ENCODE data around the gene ZBTB46. TPM values are rescaled to one million over a fixed set of nuclear protein-coding genes. Genes with fewer than 3 reads are reported as not detected.
A peak's percentile ranks its signal among the peaks of the same experiment; 100 is the strongest.

ZBTB46 gene
- total and polyA plus RNA-seq, 10 donors = 3.6 to 76.5 (median 32.1) TPM

- Histone ChIP-seq H3K9me3 (no peaks in the 10 kb centered on the region), H3K36me3 (peaks cover 0 to 54% (median 7%) of the 10 kb centered on the region in 6 donors), H3K27ac (peak overlapping the region in 1 of 8 donors; percentile 22), H3K4me1 (peaks cover 34 to 85% (median 62%) of the 10 kb centered on the region in 6 donors), H3K4me3 (no peak overlapping the region), H3K27me3 (replicated peaks in 1 of 7) (peaks cover 0 to 7% (median 0%) of the 10 kb centered on the region in 7 donors)
- TF ChIP-seq POLR2A (IDR thresholded peaks at IDR 0.05) (no peak), POLR2AphosphoS5 (IDR thresholded peaks at IDR 0.05) (peak in 1 of 3 donors; percentile 44), CTCF (IDR thresholded peaks at IDR 0.05 in 8 of 11, conservative IDR thresholded peaks at IDR 0.05 in 3 of 11) (no peak)
- intact Hi-C loops (cut with DNase I; ENCODE audit: low total_unique reads) = no loop called here
- WGBS, 5 donors = 90 to 96% (median 96%) methylated on average over 18 to 21 of the region's 21 CpGs
- DNase-seq = peak; percentile 64
Observed at GRCh38 chr20:63693733-63694583, 137.1 kb downstream of the ZBTB46 start.

Small RNA genes lying within 50 kb of the gene (small RNA-seq; reads per million reads assigned to genes)
- gene LIME1 = 0 to 0.62 (median 0.03) reads per million in 4 donors
- 0 reads per million in 4 donors for gene TNFRSF6B

Other genes starting within 250 kb of the ZBTB46 start
- 10 to 100 TPM; 11.1 to 15.0 (median 13.9) TPM for gene GMEB2, start 204.2 kb downstream of the ZBTB46 start, total RNA-seq
- 10 to 100 TPM in 2 of 3 donors, 1 to 10 TPM in 1; 8.6 to 12.9 (median 10.4) TPM for gene GMEB2, start 204.2 kb downstream of the ZBTB46 start, polyA plus RNA-seq
- gene STMN3, start 177.8 kb downstream of the ZBTB46 start, total RNA-seq = 10 to 100 TPM; 16.1 to 57.0 (median 44.0) TPM
- 10 to 100 TPM; 21.2 to 38.9 (median 24.6) TPM for gene STMN3, start 177.8 kb downstream of the ZBTB46 start, polyA plus RNA-seq
- 10 to 100 TPM; 36.4 to 49.8 (median 43.2) TPM for gene RTEL1, start 173.0 kb downstream of the ZBTB46 start, total RNA-seq
- gene RTEL1, start 173.0 kb downstream of the ZBTB46 start, polyA plus RNA-seq = 10 to 100 TPM in 2 of 3 donors, 1 to 10 TPM in 1; 7.3 to 23.1 (median 19.1) TPM
- 100 to 1,000 TPM in 1 of 7 donors, 10 to 100 TPM in 5, 1 to 10 TPM in 1; 8.9 to 104 (median 41.0) TPM for gene TNFRSF6B, start 134.6 kb downstream of the ZBTB46 start, total RNA-seq
- gene TNFRSF6B, start 134.6 kb downstream of the ZBTB46 start, polyA plus RNA-seq = 10 to 100 TPM; 12.3 to 28.1 (median 23.8) TPM
- 10 to 100 TPM; 36.7 to 84.2 (median 60.8) TPM for gene ARFRP1, start 123.3 kb downstream of the ZBTB46 start, total RNA-seq
- 100 to 1,000 TPM in 1 of 3 donors, 10 to 100 TPM in 2; 64.5 to 118 (median 83.8) TPM for gene ARFRP1, start 123.3 kb downstream of the ZBTB46 start, polyA plus RNA-seq
- 10 to 100 TPM; 23.6 to 45.7 (median 38.1) TPM for gene ZGPAT, start 123.2 kb downstream of the ZBTB46 start, total RNA-seq
- gene ZGPAT, start 123.2 kb downstream of the ZBTB46 start, polyA plus RNA-seq = 10 to 100 TPM; 27.6 to 72.8 (median 50.0) TPM
- gene LIME1, start 94.6 kb downstream of the ZBTB46 start, total RNA-seq = 10 to 100 TPM; 24.0 to 93.4 (median 39.0) TPM
- 10 to 100 TPM; 56.2 to 96.6 (median 80.4) TPM for gene LIME1, start 94.6 kb downstream of the ZBTB46 start, polyA plus RNA-seq
- 100 to 1,000 TPM in 1 of 7 donors, 10 to 100 TPM in 6; 39.9 to 107 (median 64.8) TPM for gene SLC2A4RG, start 91.5 kb downstream of the ZBTB46 start, total RNA-seq
- 10 to 100 TPM; 27.5 to 44.0 (median 34.3) TPM for gene SLC2A4RG, start 91.5 kb downstream of the ZBTB46 start, polyA plus RNA-seq
- not detected for gene ABHD16B, start 30.2 kb upstream of the ZBTB46 start, total RNA-seq
- gene ABHD16B, start 30.2 kb upstream of the ZBTB46 start, polyA plus RNA-seq = under 1 TPM; 0.49 to 0.86 (median 0.57) TPM
- 100 to 1,000 TPM in 1 of 7 donors, 10 to 100 TPM in 6; 66.3 to 102 (median 92.1) TPM for gene TPD52L2, start 34.0 kb upstream of the ZBTB46 start, total RNA-seq
- gene TPD52L2, start 34.0 kb upstream of the ZBTB46 start, polyA plus RNA-seq = 10 to 100 TPM; 60.2 to 94.6 (median 63.5) TPM
- gene DNAJC5, start 63.9 kb upstream of the ZBTB46 start, total RNA-seq = 10 to 100 TPM; 47.5 to 83.1 (median 65.4) TPM
- 10 to 100 TPM; 12.7 to 32.3 (median 15.2) TPM for gene DNAJC5, start 63.9 kb upstream of the ZBTB46 start, polyA plus RNA-seq
- 10 to 100 TPM; 34.2 to 52.2 (median 47.1) TPM for gene UCKL1, start 125.2 kb upstream of the ZBTB46 start, total RNA-seq
- 10 to 100 TPM; 36.0 to 68.0 (median 62.7) TPM for gene UCKL1, start 125.2 kb upstream of the ZBTB46 start, polyA plus RNA-seq
- gene ZNF512B, start 138.7 kb upstream of the ZBTB46 start, total RNA-seq = 10 to 100 TPM in 6 of 7 donors, 1 to 10 TPM in 1; 9.5 to 21.8 (median 12.8) TPM
- 10 to 100 TPM in 1 of 3 donors, 1 to 10 TPM in 2; 3.4 to 12.0 (median 3.8) TPM for gene ZNF512B, start 138.7 kb upstream of the ZBTB46 start, polyA plus RNA-seq
- gene SAMD10, start 148.4 kb upstream of the ZBTB46 start, total RNA-seq = 10 to 100 TPM in 3 of 7 donors, 1 to 10 TPM in 4; 6.0 to 13.8 (median 8.9) TPM
- 10 to 100 TPM in 1 of 3 donors, 1 to 10 TPM in 2; 5.9 to 10.1 (median 6.1) TPM for gene SAMD10, start 148.4 kb upstream of the ZBTB46 start, polyA plus RNA-seq
- gene PRPF6, start 149.9 kb upstream of the ZBTB46 start, total RNA-seq = 10 to 100 TPM; 53.4 to 71.1 (median 61.6) TPM
- 10 to 100 TPM; 39.9 to 52.4 (median 41.9) TPM for gene PRPF6, start 149.9 kb upstream of the ZBTB46 start, polyA plus RNA-seq
- 1 to 10 TPM in 5 of 7 donors, under 1 TPM in 2; 0.85 to 3.4 (median 2.0) TPM for gene C20orf204, start 204.9 kb upstream of the ZBTB46 start, total RNA-seq
- 1 to 10 TPM; 1.5 to 3.9 (median 1.9) TPM for gene C20orf204, start 204.9 kb upstream of the ZBTB46 start, polyA plus RNA-seq
- 10 to 100 TPM; 12.1 to 63.1 (median 42.0) TPM for gene SOX18, start 218.4 kb upstream of the ZBTB46 start, total RNA-seq
- gene SOX18, start 218.4 kb upstream of the ZBTB46 start, polyA plus RNA-seq = 10 to 100 TPM in 2 of 3 donors, 1 to 10 TPM in 1; 7.3 to 25.5 (median 22.3) TPM
- 10 to 100 TPM; 18.6 to 60.8 (median 45.0) TPM for gene TCEA2, start 231.9 kb upstream of the ZBTB46 start, total RNA-seq
- gene TCEA2, start 231.9 kb upstream of the ZBTB46 start, polyA plus RNA-seq = 10 to 100 TPM; 35.9 to 47.5 (median 41.5) TPM
- gene RGS19, start 248.3 kb upstream of the ZBTB46 start, total RNA-seq = 100 to 1,000 TPM in 4 of 7 donors, 10 to 100 TPM in 3; 91.6 to 186 (median 107) TPM
- 100 to 1,000 TPM in 1 of 3 donors, 10 to 100 TPM in 2; 80.4 to 125 (median 82.0) TPM for gene RGS19, start 248.3 kb upstream of the ZBTB46 start, polyA plus RNA-seq
- gene OPRL1, start 248.8 kb upstream of the ZBTB46 start, total RNA-seq = 1 to 10 TPM; 3.7 to 7.9 (median 5.1) TPM
- 1 to 10 TPM; 1.9 to 4.9 (median 2.5) TPM for gene OPRL1, start 248.8 kb upstream of the ZBTB46 start, polyA plus RNA-seq

All from spleen (tissue), 11 donors.